Measurements from ENCODE around the gene ANXA2. TPM values are rescaled to one million over a fixed set of nuclear protein-coding genes. Genes with fewer than 3 reads are reported as not detected.

Gene ANXA2
- total RNA-seq, 2 donors from 2014 or later = 355 to 392 TPM

- H3K27me3 Mint-ChIP-seq (ENCODE audit: insufficient read depth) = no peaks in the 10 kb centered on the region
- Histone ChIP-seq H3K27ac (ENCODE audit: low read depth, low read length) (no peak overlapping the region), H3K4me1 (ENCODE audit: control insufficient read depth, insufficient read depth, low read length) (no peaks in the 10 kb centered on the region), H3K9ac (ENCODE audit: extremely low read depth, low read length, poor library complexity, severe bottlenecking) (no peak overlapping the region), H3K4me3 (ENCODE audit: low read length) (no peak overlapping the region), H3K27me3 (ENCODE audit: control insufficient read depth, insufficient read depth, low read length, poor library complexity, severe bottlenecking) (no peaks in the 10 kb centered on the region), H3K36me3 (ENCODE audit: control insufficient read depth, insufficient read depth, low read length) (peaks cover 32% of the 10 kb centered on the region), H3K9me3 (ENCODE audit: control insufficient read depth, low read length) (no peaks in the 10 kb centered on the region)
- no peak overlapping the region for H3K27ac Mint-ChIP-seq
- no peak for DNase-seq
- no peaks in the 10 kb centered on the region for H3K9me3 Mint-ChIP-seq
- WGBS, 2 experiments (ENCODE audit: insufficient coverage in 1 of 2, insufficient read length in 1 of 2) = 86 to 91% methylated on average over 2 to 5 of the region's 5 CpGs
- TF ChIP-seq CTCF (conservative IDR thresholded peaks at IDR 0.05) = no peak
- H3K4me1 Mint-ChIP-seq = peaks cover 20% of the 10 kb centered on the region
- H3K4me3 Mint-ChIP-seq = no peak overlapping the region
- peaks cover 28% of the 10 kb centered on the region for H3K36me3 Mint-ChIP-seq (ENCODE audit: low read depth)
Observed at GRCh38 chr15:60343221-60343970, 54.4 kb downstream of the ANXA2 start.

- Mint-ChIP-seq H3K27ac (no peak overlapping the region), H3K9me3 (no peaks in the 10 kb centered on the region), H3K27me3 (ENCODE audit: insufficient read depth) (no peaks in the 10 kb centered on the region), H3K4me3 (no peak overlapping the region), H3K36me3 (ENCODE audit: low read depth) (no peaks in the 10 kb centered on the region), H3K4me1 (peaks cover 7% of the 10 kb centered on the region)
- TF ChIP-seq CTCF (conservative IDR thresholded peaks at IDR 0.05) = peak; percentile 35
- Histone ChIP-seq H3K36me3 (ENCODE audit: control insufficient read depth, insufficient read depth, low read length) (peaks cover 2% of the 10 kb centered on the region), H3K9ac (ENCODE audit: extremely low read depth, low read length, poor library complexity, severe bottlenecking) (no peak overlapping the region), H3K27me3 (ENCODE audit: control insufficient read depth, insufficient read depth, low read length, poor library complexity, severe bottlenecking) (no peaks in the 10 kb centered on the region), H3K9me3 (ENCODE audit: control insufficient read depth, low read length) (no peaks in the 10 kb centered on the region), H3K27ac (ENCODE audit: low read depth, low read length) (no peak overlapping the region), H3K4me1 (ENCODE audit: control insufficient read depth, insufficient read depth, low read length) (no peaks in the 10 kb centered on the region), H3K4me3 (ENCODE audit: low read length) (no peak overlapping the region)
- WGBS, 2 experiments (ENCODE audit: insufficient coverage in 1 of 2, insufficient read length in 1 of 2) = 85 to 92% methylated on average over 4 to 9 of the region's 9 CpGs
- DNase-seq = peak; percentile 71
Observed at GRCh38 chr15:60340207-60340921, 57.4 kb downstream of the ANXA2 start.

- Histone ChIP-seq H3K27ac (ENCODE audit: low read depth, low read length) (no peak overlapping the region), H3K4me1 (ENCODE audit: control insufficient read depth, insufficient read depth, low read length) (no peaks in the 10 kb centered on the region), H3K27me3 (ENCODE audit: control insufficient read depth, insufficient read depth, low read length, poor library complexity, severe bottlenecking) (no peaks in the 10 kb centered on the region), H3K36me3 (ENCODE audit: control insufficient read depth, insufficient read depth, low read length) (no peaks in the 10 kb centered on the region), H3K9ac (ENCODE audit: extremely low read depth, low read length, poor library complexity, severe bottlenecking) (no peak overlapping the region), H3K4me3 (ENCODE audit: low read length) (no peak overlapping the region), H3K9me3 (ENCODE audit: control insufficient read depth, low read length) (no peaks in the 10 kb centered on the region)
- WGBS, 2 experiments (ENCODE audit: insufficient coverage in 1 of 2, insufficient read length in 1 of 2) = 92 to 94% methylated on average over 4 to 8 of the region's 9 CpGs
- peaks cover 5% of the 10 kb centered on the region for H3K27me3 Mint-ChIP-seq (ENCODE audit: insufficient read depth)
- no peak overlapping the region for H3K4me3 Mint-ChIP-seq
- no peak for DNase-seq
- H3K4me1 Mint-ChIP-seq = peaks cover 7% of the 10 kb centered on the region
- no peaks in the 10 kb centered on the region for H3K9me3 Mint-ChIP-seq
- no peak for TF ChIP-seq CTCF (conservative IDR thresholded peaks at IDR 0.05)
- H3K27ac Mint-ChIP-seq = no peak overlapping the region
- no peaks in the 10 kb centered on the region for H3K36me3 Mint-ChIP-seq (ENCODE audit: low read depth)
Observed at GRCh38 chr15:60339236-60339635, 58.5 kb downstream of the ANXA2 start.

Data from endodermal cell (in vitro differentiated cells).